HG03521 (cell line): Measurements from ENCODE around the gene MRPS23.

Experiments
- ATAC-seq: cut with Tn5 transposase; IDR thresholded peaks from one replicate; pipeline ENCODE4 v1.9.1; 2021; ENCODE audit warnings: mild to moderate bottlenecking, moderate library complexity; ENCODE audit not compliant: unreplicated experiment

The MRPS23 gene

GRCh38 chr17:57803021-57803420 lies 46.8 kb downstream of the MRPS23 start:
- ATAC-seq, result no peak

- no peak for ATAC-seq
Measured at GRCh38 chr17:57801044-57801711, 48.7 kb downstream of the MRPS23 start.

GRCh38 chr17:57794841-57795240 lies 55.0 kb downstream of the MRPS23 start:
- no peak for ATAC-seq

DNA sequence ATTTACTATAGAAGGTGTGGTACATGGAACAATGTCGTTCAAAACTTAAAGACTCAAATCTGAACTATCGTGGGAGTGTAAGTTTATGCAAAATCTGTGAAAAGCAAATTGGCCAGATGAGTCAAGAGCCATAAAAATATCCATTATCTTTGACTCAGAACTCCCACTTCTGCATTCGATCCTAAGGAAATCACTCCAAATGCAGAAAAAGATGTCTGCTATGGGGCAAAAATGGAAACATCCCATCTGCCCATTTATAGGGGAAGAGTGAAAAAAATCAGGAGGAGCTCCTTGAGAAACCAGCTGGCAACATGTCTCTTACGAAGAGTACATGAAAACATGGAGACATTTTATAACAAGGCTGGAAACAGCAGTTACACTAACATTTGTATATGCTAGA lies 61.1 kb downstream of the MRPS23 start:
- ATAC-seq, result no peak

GRCh38 chr17:57785022-57785421 lies 64.8 kb downstream of the MRPS23 start:
- no peak for ATAC-seq
